Measurements from ENCODE around the gene ARID5A. TPM values are rescaled to one million over a fixed set of nuclear protein-coding genes. Genes with fewer than 3 reads are reported as not detected.

Gene ARID5A
- total and polyA plus RNA-seq, 4 donors = 5.2 to 12.2 (median 9.5) TPM

- 77% methylated on average over 4 of the region's 9 CpGs for WGBS (ENCODE audit: insufficient coverage)
- Histone ChIP-seq H3K9me3 (ENCODE audit: control insufficient read depth, insufficient read depth, low read length) (no peaks in the 10 kb centered on the region), H3K4me3 (ENCODE audit: low read depth, low read length) (no peak overlapping the region), H3K27ac (ENCODE audit: low read depth, low read length) (peak overlapping the region; percentile 79), H3K36me3 (ENCODE audit: control insufficient read depth, insufficient read depth, low read length) (no peaks in the 10 kb centered on the region), H3K27me3 (ENCODE audit: control insufficient read depth, insufficient read depth, low read length) (peaks cover 5% of the 10 kb centered on the region), H3K4me1 (ENCODE audit: control insufficient read depth, insufficient read depth, low read length) (peaks cover 55% of the 10 kb centered on the region)
- no peak for DNase-seq (ENCODE audit: low read depth in 4 of 6, low spot score in 6 of 6)
Observed at GRCh38 chr2:96531366-96531765, 5.2 kb upstream of the ARID5A start.

- WGBS (ENCODE audit: insufficient coverage) = 5% methylated on average over 17 of the region's 23 CpGs
Observed at GRCh38 chr2:96531872-96532505, 4.6 kb upstream of the ARID5A start.

GRCh38 chr2:96532641-96533291 is 3.8 kb upstream of the ARID5A start:
- H3K4me1 ChIP-seq (ENCODE audit: control insufficient read depth, insufficient read depth, low read length) = peaks cover 53% of the 10 kb centered on the region
- H3K4me3 ChIP-seq (ENCODE audit: low read depth, low read length) = no peak overlapping the region
- H3K27me3 ChIP-seq (ENCODE audit: control insufficient read depth, insufficient read depth, low read length) = peaks cover 7% of the 10 kb centered on the region
- WGBS (ENCODE audit: insufficient coverage) = 90% methylated on average over 2 of the region's 7 CpGs
- H3K36me3 ChIP-seq (ENCODE audit: control insufficient read depth, insufficient read depth, low read length) = no peaks in the 10 kb centered on the region
- DNase-seq (ENCODE audit: low read depth in 4 of 6, low spot score in 6 of 6) = no peak
- peak overlapping the region; percentile 79 for H3K27ac ChIP-seq (ENCODE audit: low read depth, low read length)
- no peaks in the 10 kb centered on the region for H3K9me3 ChIP-seq (ENCODE audit: control insufficient read depth, insufficient read depth, low read length)

More at GRCh38 chr2:96531872-96532505, 4.6 kb upstream of the ARID5A start:
- peak overlapping the region; percentile 79 for H3K27ac ChIP-seq (ENCODE audit: low read depth, low read length)
- no peaks in the 10 kb centered on the region for H3K9me3 ChIP-seq (ENCODE audit: control insufficient read depth, insufficient read depth, low read length)
- H3K4me3 ChIP-seq (ENCODE audit: low read depth, low read length) = peak overlapping the region; percentile 32
- H3K27me3 ChIP-seq (ENCODE audit: control insufficient read depth, insufficient read depth, low read length) = peaks cover 5% of the 10 kb centered on the region
- DNase-seq (ENCODE audit: low read depth in 4 of 6, low spot score in 6 of 6) = peak in 4 of 6 donors; percentile 74 to 97 (median 88)
- no peaks in the 10 kb centered on the region for H3K36me3 ChIP-seq (ENCODE audit: control insufficient read depth, insufficient read depth, low read length)
- peaks cover 52% of the 10 kb centered on the region for H3K4me1 ChIP-seq (ENCODE audit: control insufficient read depth, insufficient read depth, low read length)

GRCh38 chr2:96533292-96534073 is 3.1 kb upstream of the ARID5A start:
- peaks cover 53% of the 10 kb centered on the region for H3K4me1 ChIP-seq (ENCODE audit: control insufficient read depth, insufficient read depth, low read length)
- WGBS (ENCODE audit: insufficient coverage) = 39% methylated on average over 3 of the region's 8 CpGs
- no peaks in the 10 kb centered on the region for H3K9me3 ChIP-seq (ENCODE audit: control insufficient read depth, insufficient read depth, low read length)
- peak in 1 of 6 donors; percentile 57 for DNase-seq (ENCODE audit: low read depth in 4 of 6, low spot score in 6 of 6)
- H3K27ac ChIP-seq (ENCODE audit: low read depth, low read length) = peak overlapping the region; percentile 0
- H3K27me3 ChIP-seq (ENCODE audit: control insufficient read depth, insufficient read depth, low read length) = peaks cover 11% of the 10 kb centered on the region
- H3K4me3 ChIP-seq (ENCODE audit: low read depth, low read length) = no peak overlapping the region
- H3K36me3 ChIP-seq (ENCODE audit: control insufficient read depth, insufficient read depth, low read length) = no peaks in the 10 kb centered on the region

- Histone ChIP-seq H3K4me1 (ENCODE audit: control insufficient read depth, insufficient read depth, low read length) (peaks cover 53% of the 10 kb centered on the region), H3K27me3 (ENCODE audit: control insufficient read depth, insufficient read depth, low read length) (peaks cover 8% of the 10 kb centered on the region), H3K9me3 (ENCODE audit: control insufficient read depth, insufficient read depth, low read length) (no peaks in the 10 kb centered on the region), H3K36me3 (ENCODE audit: control insufficient read depth, insufficient read depth, low read length) (no peaks in the 10 kb centered on the region), H3K27ac (ENCODE audit: low read depth, low read length) (no peak overlapping the region), H3K4me3 (ENCODE audit: low read depth, low read length) (no peak overlapping the region)
- DNase-seq (ENCODE audit: low read depth in 4 of 6, low spot score in 6 of 6) = peak in 2 of 6 donors; percentile 69 to 81
- WGBS (ENCODE audit: insufficient coverage) = 13% methylated on average over 1 of the region's 4 CpGs
Observed at GRCh38 chr2:96534141-96534540, 2.4 kb upstream of the ARID5A start.

GRCh38 chr2:96534701-96535181 is 1.8 kb upstream of the ARID5A start:
- Histone ChIP-seq H3K27ac (ENCODE audit: low read depth, low read length) (no peak overlapping the region), H3K9me3 (ENCODE audit: control insufficient read depth, insufficient read depth, low read length) (no peaks in the 10 kb centered on the region), H3K4me1 (ENCODE audit: control insufficient read depth, insufficient read depth, low read length) (peaks cover 59% of the 10 kb centered on the region), H3K4me3 (ENCODE audit: low read depth, low read length) (no peak overlapping the region), H3K27me3 (ENCODE audit: control insufficient read depth, insufficient read depth, low read length) (peaks cover 8% of the 10 kb centered on the region), H3K36me3 (ENCODE audit: control insufficient read depth, insufficient read depth, low read length) (no peaks in the 10 kb centered on the region)
- WGBS (ENCODE audit: insufficient coverage) = 46% methylated on average over 4 of the region's 5 CpGs
- DNase-seq (ENCODE audit: low read depth in 4 of 6, low spot score in 6 of 6) = no peak

DNA sequence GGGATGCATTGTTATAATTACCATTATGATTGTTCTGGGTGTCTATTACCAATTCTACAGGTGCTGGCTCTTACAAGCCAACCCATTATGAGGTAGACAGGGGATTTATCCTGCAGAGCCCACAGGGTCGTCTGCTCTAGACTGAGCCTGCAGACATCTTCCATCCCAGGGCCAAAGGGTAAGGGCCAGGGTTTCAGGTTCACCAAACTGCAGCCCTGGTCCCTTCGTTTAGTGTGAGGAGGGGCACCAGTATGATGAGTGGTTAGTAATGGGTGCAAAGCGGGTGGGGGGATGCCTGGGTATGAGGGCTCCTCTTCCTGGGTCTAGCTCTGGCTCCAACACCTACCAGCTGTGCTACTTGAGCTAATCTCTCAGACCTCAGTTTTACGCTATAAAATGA is 1.2 kb upstream of the ARID5A start:
- no peak for DNase-seq (ENCODE audit: low read depth in 4 of 6, low spot score in 6 of 6)
- H3K4me1 ChIP-seq (ENCODE audit: control insufficient read depth, insufficient read depth, low read length) = peaks cover 60% of the 10 kb centered on the region
- H3K36me3 ChIP-seq (ENCODE audit: control insufficient read depth, insufficient read depth, low read length) = no peaks in the 10 kb centered on the region
- H3K9me3 ChIP-seq (ENCODE audit: control insufficient read depth, insufficient read depth, low read length) = no peaks in the 10 kb centered on the region
- H3K27me3 ChIP-seq (ENCODE audit: control insufficient read depth, insufficient read depth, low read length) = peaks cover 10% of the 10 kb centered on the region
- 86% methylated on average over 3 of the region's 4 CpGs for WGBS (ENCODE audit: insufficient coverage)
- H3K27ac ChIP-seq (ENCODE audit: low read depth, low read length) = no peak overlapping the region
- H3K4me3 ChIP-seq (ENCODE audit: low read depth, low read length) = no peak overlapping the region

GRCh38 chr2:96537066-96537733 is 648 bp downstream of the ARID5A start:
- H3K27ac ChIP-seq (ENCODE audit: low read depth, low read length) = peak overlapping the region; percentile 83
- no peaks in the 10 kb centered on the region for H3K36me3 ChIP-seq (ENCODE audit: control insufficient read depth, insufficient read depth, low read length)
- no peaks in the 10 kb centered on the region for H3K9me3 ChIP-seq (ENCODE audit: control insufficient read depth, insufficient read depth, low read length)
- under 1% methylated on average over 58 of the region's 61 CpGs for WGBS (ENCODE audit: insufficient coverage)
- peaks cover 10% of the 10 kb centered on the region for H3K27me3 ChIP-seq (ENCODE audit: control insufficient read depth, insufficient read depth, low read length)
- H3K4me1 ChIP-seq (ENCODE audit: control insufficient read depth, insufficient read depth, low read length) = peaks cover 49% of the 10 kb centered on the region
- peak overlapping the region; percentile 68 for H3K4me3 ChIP-seq (ENCODE audit: low read depth, low read length)
- peak in 2 of 6 donors; percentile 37 to 70 for DNase-seq (ENCODE audit: low read depth in 4 of 6, low spot score in 6 of 6)
